HG03521 (cell line): ENCODE data around the gene RNF186.
A peak's percentile ranks its signal among the peaks of the same experiment; 100 is the strongest.
"Not testable (repeated sequence)": the region's sequence is repeated elsewhere in the genome, so short reads cannot be mapped to it uniquely, and the experiment has no call there.

Experiments used
- ATAC-seq: cut with Tn5 transposase; IDR thresholded peaks from one replicate; pipeline ENCODE4 v1.9.1; 2021; ENCODE audit warnings: mild to moderate bottlenecking, moderate library complexity; ENCODE audit not compliant: unreplicated experiment

RNF186 gene

GRCh38 chr1:19825298-19825697, 10.2 kb upstream of the RNF186 start:
- no peak for ATAC-seq

DNA sequence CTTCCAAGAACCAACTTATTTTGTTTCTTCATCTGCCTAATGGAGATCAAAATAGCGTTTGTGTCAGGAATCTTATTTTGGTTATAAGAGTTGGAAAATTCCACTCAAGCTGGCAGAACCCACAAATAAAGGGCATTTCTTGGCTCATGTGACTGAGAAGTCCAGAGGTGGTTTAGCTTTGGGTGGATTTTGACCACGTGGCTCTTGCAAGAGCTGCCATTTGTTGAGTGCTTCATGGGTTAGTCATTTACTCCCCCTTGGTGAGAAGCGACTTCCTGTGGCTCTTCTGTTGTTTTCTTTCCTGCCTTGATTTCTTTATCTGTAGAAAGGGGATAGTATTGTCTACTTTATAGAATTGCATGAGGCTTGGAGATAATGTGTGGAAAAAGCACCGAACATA, 9.5 kb upstream of the RNF186 start:
- ATAC-seq = no peak

GRCh38 chr1:19824036-19824435, 9.0 kb upstream of the RNF186 start:
- ATAC-seq = no peak

DNA sequence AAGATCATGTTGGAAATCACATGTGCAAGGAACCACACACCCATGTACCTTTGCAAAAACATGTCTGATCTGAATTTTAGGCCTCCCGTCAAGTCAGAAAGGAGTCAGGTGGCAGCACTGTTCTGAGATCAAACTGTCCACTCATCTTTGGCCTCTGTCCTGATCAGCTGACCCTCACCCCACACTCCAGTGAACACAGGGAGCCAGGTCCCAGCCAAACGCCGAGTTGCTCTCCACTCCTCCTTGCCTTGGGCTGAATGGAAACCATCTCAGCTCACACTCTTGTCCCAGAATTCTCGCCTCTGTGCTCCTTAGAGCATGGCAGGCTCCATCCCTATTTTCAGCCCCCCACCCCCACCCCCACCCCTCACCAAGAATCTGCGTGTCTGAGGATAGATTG, 4.6 kb upstream of the RNF186 start:
- ATAC-seq = no peak

- ATAC-seq = no peak
Observed at GRCh38 chr1:19818324-19818723, 3.2 kb upstream of the RNF186 start.

DNA sequence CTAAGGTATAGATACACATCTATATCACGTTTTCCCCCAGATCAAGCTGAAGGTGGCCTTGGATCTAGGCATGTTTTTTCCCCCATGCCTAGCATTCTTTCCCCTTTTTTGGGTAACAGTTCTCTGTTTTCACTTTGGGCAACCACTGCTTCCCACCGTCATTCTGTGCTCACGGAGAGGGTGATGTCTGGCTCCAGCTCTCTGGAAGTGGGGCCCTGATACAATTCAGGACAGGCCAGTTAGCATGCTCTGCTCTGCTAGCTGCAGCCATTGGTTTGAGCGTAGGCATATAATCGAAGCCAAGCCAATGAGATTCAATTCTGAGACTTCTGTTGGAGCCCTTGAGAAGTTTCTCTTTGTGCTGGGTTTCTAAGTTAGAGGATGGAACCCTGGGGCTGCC, 2.1 kb upstream of the RNF186 start:
- no peak for ATAC-seq

DNA sequence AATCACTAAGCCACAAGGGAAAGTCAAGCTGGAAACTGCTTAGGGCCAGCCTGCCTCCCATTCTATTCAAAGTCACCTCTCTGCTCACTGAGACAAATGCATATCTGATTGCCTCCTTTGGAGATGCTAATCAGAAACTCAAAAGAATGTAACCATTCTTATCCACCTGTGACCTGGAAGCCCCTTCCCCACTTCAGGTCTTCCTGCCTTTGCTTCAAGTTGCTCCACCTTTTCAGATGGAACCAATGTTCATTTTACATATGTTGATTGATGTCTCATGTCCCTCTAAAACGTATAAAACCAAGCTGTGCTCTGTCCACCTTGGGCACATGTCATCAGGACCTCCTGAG, 1.6 kb upstream of the RNF186 start:
- ATAC-seq = not testable (repeated sequence)

GRCh38 chr1:19815801-19816736, 986 bp upstream of the RNF186 start:
- ATAC-seq = no peak

GRCh38 chr1:19814244-19814661, 830 bp downstream of the RNF186 start:
- ATAC-seq = no peak

DNA sequence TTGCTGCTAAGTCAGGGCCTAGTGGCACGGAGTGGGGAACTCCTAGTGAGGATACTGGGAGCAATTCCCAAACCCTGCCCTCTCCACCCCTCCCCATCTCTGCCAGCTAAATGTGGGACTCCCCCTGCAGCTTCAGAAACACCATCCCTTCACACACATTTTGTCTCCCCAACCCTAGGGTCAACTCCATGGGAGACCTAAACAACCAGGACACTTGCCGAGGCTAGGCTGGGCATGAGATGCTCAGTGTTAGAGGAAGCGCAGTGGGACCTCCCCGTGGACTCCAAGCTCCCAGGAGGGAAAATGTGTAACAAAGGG, 1.5 kb downstream of the RNF186 start:
- ATAC-seq = no peak

- no peak for ATAC-seq
Observed at GRCh38 chr1:19812875-19813642, 2.0 kb downstream of the RNF186 start.

DNA sequence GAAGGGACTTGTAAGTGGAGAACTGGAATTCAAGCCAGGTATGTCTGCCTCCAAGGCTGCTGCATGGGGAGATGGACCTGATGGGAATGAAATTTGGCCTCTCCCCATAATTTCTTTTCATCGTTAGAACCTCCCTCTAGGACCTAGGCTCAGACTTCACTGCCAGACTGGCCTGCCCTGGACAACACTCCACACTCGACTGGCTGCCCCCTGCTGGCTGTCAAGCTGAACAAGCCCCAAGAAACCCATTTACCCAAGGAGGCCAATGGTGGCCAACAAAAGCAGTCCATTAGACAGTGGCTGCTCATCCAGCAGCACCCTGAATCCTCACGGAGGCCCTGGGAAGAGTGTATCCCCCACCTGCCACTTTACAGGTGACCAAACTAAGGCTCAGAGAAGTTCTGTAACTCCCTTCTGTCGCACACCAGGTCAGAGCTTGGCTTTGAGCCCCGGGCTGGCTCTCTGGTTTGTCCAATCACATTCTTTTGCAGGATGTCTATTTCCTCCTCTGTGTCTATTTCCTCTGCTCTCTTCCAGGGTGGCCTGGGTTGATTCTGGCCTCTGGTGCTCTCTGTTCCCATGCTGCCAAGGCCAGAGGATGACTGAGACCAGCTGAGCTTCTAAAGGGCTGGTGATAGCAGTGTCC, 3.8 kb downstream of the RNF186 start:
- ATAC-seq = no peak

GRCh38 chr1:19809044-19809750, 5.9 kb downstream of the RNF186 start:
- no peak for ATAC-seq

DNA sequence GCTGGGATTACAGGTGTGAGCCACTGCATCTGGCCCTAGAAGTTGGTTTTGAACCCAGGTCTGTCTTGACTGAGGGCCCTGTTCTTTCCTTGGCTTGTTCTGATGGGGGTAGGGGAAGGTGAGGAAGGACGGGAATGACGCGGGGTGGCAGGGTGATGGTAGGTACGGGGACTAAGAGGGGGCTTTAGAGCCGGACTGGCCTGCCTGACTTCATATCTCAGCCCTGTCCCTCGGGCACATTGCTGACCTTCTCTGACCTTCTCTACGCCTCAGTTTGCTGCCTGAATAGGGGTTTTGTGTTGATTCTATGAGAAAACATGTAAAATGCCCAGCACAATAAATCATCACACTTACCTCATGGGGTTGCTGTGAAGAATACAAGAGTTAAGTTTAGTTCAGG, 6.7 kb downstream of the RNF186 start:
- no peak for ATAC-seq

GRCh38 chr1:19804831-19805251, 10.2 kb downstream of the RNF186 start:
- no peak for ATAC-seq

- ATAC-seq = no peak
Observed at GRCh38 chr1:19802269-19802668, 12.8 kb downstream of the RNF186 start.

DNA sequence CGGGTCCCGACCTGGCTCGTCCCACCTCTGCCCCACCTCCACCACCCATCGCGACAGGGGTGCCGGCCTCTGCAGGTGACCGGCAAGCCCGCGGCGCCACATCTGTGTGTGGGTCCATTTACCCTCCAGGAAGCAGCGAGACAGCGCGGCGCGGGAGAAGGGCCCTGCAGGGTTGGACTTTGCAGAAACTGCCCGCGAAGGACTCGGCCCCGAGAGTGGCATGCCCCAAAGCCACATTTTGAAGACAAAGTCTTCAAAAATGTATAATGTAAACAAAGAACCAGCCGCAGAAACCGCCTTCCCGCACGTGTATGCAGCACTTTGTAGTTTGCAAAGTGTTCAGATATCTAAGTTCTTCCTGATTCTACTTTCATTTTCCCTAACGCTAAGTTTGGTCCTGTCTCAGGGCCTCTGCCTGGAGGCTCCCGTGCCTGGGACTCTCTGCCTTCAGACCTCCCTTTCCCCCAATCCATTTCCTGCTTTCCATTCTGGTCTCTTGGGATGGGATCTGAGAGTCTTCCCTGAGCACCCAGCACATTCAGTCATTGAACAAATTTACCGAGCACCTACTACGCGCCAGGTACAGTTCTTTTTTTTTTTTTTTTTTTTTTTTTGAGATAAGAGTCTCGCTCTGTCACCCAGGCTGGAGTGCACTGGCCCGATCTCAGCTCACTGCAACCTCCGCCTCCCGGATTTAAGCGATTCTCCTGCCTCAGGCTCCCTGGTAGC, 14.8 kb downstream of the RNF186 start:
- ATAC-seq = peak; percentile 10

GRCh38 chr1:19799230-19800075, 15.6 kb downstream of the RNF186 start, which contains the start of gene TMCO4:
TMCO4 (minus strand) TSS chr1:19799916; CDS start chr1:19780758, 19,158 bp downstream.
- peak; percentile 64 for ATAC-seq

GRCh38 chr1:19798486-19799229, 16.4 kb downstream of the RNF186 start:
- no peak for ATAC-seq
